ENCODE data around the gene CCDC33.

The CCDC33 gene

GRCh38 chr15:74213858-74214284, 22.3 kb upstream of the CCDC33 start:
- no peaks in the 10 kb centered on the region for H3K79me2 ChIP-seq (ENCODE audit: insufficient read depth, low read length)
- H3F3A ChIP-seq (ENCODE audit: insufficient read depth): no peaks in the 10 kb centered on the region
- TF ChIP-seq EZH2phosphoT487 (conservative IDR thresholded peaks at IDR 0.05; ENCODE audit: low read length) (no peak), CTCF (IDR thresholded peaks at IDR 0.05; ENCODE audit: insufficient read depth, low read length, poor library complexity, severe bottlenecking) (no peak)
- H3K27me3 ChIP-seq (ENCODE audit: low read length): no peaks in the 10 kb centered on the region
- H2AFZ ChIP-seq (ENCODE audit: low read depth, low read length, severe bottlenecking): no peak overlapping the region
- no peak overlapping the region for H3K4me3 ChIP-seq (ENCODE audit: insufficient read depth, low read length, poor library complexity, severe bottlenecking)
- no peaks in the 10 kb centered on the region for H3K9me3 ChIP-seq (ENCODE audit: insufficient read depth, low read length)
- no peaks in the 10 kb centered on the region for H3K36me3 ChIP-seq (ENCODE audit: low read length)
- no peak overlapping the region for H3K4me2 ChIP-seq (ENCODE audit: low read depth, low read length, poor library complexity, severe bottlenecking)
- H3K9me2 ChIP-seq (replicated peaks; ENCODE audit: insufficient read depth, low read length): no peaks in the 10 kb centered on the region
- no peaks in the 10 kb centered on the region for H4K20me1 ChIP-seq (ENCODE audit: low read depth, low read length)
- no peak overlapping the region for H3K9ac ChIP-seq (ENCODE audit: low read length)
- no peak overlapping the region for H3K27ac ChIP-seq (ENCODE audit: low read depth, low read length)

GRCh38 chr15:74214324-74215021, 21.7 kb upstream of the CCDC33 start:
- Histone ChIP-seq H3K27me3 (ENCODE audit: low read length) (no peaks in the 10 kb centered on the region), H3K9me3 (ENCODE audit: insufficient read depth, low read length) (no peaks in the 10 kb centered on the region), H3F3A (ENCODE audit: insufficient read depth) (no peaks in the 10 kb centered on the region), H3K4me2 (ENCODE audit: low read depth, low read length, poor library complexity, severe bottlenecking) (no peak overlapping the region), H2AFZ (ENCODE audit: low read depth, low read length, severe bottlenecking) (no peak overlapping the region), H3K9me2 (replicated peaks; ENCODE audit: insufficient read depth, low read length) (no peaks in the 10 kb centered on the region), H4K20me1 (ENCODE audit: low read depth, low read length) (no peaks in the 10 kb centered on the region), H3K36me3 (ENCODE audit: low read length) (no peaks in the 10 kb centered on the region), H3K27ac (ENCODE audit: low read depth, low read length) (no peak overlapping the region), H3K4me3 (ENCODE audit: insufficient read depth, low read length, poor library complexity, severe bottlenecking) (no peak overlapping the region), H3K9ac (ENCODE audit: low read length) (no peak overlapping the region), H3K79me2 (ENCODE audit: insufficient read depth, low read length) (no peaks in the 10 kb centered on the region)
- TF ChIP-seq EZH2phosphoT487 (conservative IDR thresholded peaks at IDR 0.05; ENCODE audit: low read length) (no peak), CTCF (IDR thresholded peaks at IDR 0.05; ENCODE audit: insufficient read depth, low read length, poor library complexity, severe bottlenecking) (no peak)

GRCh38 chr15:74215958-74216357, 20.2 kb upstream of the CCDC33 start:
- Histone ChIP-seq H3K4me2 (ENCODE audit: low read depth, low read length, poor library complexity, severe bottlenecking) (no peak overlapping the region), H3K79me2 (ENCODE audit: insufficient read depth, low read length) (no peaks in the 10 kb centered on the region), H3K9me3 (ENCODE audit: insufficient read depth, low read length) (no peaks in the 10 kb centered on the region), H3K36me3 (ENCODE audit: low read length) (no peaks in the 10 kb centered on the region), H3F3A (ENCODE audit: insufficient read depth) (no peaks in the 10 kb centered on the region), H3K4me3 (ENCODE audit: insufficient read depth, low read length, poor library complexity, severe bottlenecking) (no peak overlapping the region), H4K20me1 (ENCODE audit: low read depth, low read length) (no peaks in the 10 kb centered on the region), H3K9me2 (replicated peaks; ENCODE audit: insufficient read depth, low read length) (no peaks in the 10 kb centered on the region), H3K27ac (ENCODE audit: low read depth, low read length) (no peak overlapping the region), H3K27me3 (ENCODE audit: low read length) (no peaks in the 10 kb centered on the region), H3K9ac (ENCODE audit: low read length) (no peak overlapping the region), H2AFZ (ENCODE audit: low read depth, low read length, severe bottlenecking) (no peak overlapping the region)
- TF ChIP-seq CTCF (IDR thresholded peaks at IDR 0.05; ENCODE audit: insufficient read depth, low read length, poor library complexity, severe bottlenecking) (no peak), EZH2phosphoT487 (conservative IDR thresholded peaks at IDR 0.05; ENCODE audit: low read length) (no peak)

All from SU-DHL-6 (cell line).